Astrocyte (in vitro differentiated cells and primary cell): ENCODE data around the gene MBD3L4. TPM values are rescaled to one million over a fixed set of nuclear protein-coding genes. Genes with fewer than 3 reads are reported as not detected.

Experiments used
- DNase-seq: peaks from one replicate; pipeline ENCODE4 v3.0.0-alpha.2; 2010; ENCODE audit warnings: low read depth
- FAIRE-seq: peaks from 2 replicates; lab custom pipeline; 2011; peaks lifted over from hg19 to GRCh38; lab: Jason Lieb, UNC
- H2AFZ ChIP-seq: 2 replicates; pipeline ENCODE4 v1.6.0; 2012; ENCODE audit warnings: low read depth, low read length, inconsistent platforms
- H3K27ac ChIP-seq: 2 replicates; pipeline ENCODE4 v1.5.1; 2011; ENCODE audit warnings: low read depth, low read length, inconsistent platforms
- H3K27me3 ChIP-seq: 2 replicates; pipeline ENCODE4 v1.6.0; 2011; ENCODE audit warnings: low read length, inconsistent platforms; ENCODE audit not compliant: insufficient read depth
- H3K36me3 ChIP-seq: 2 replicates; pipeline ENCODE4 v1.5.1; 2011; ENCODE audit warnings: low read length, inconsistent platforms; ENCODE audit not compliant: insufficient read depth
- H3K4me1 ChIP-seq: 2 replicates; pipeline ENCODE4 v1.5.1; 2011; ENCODE audit warnings: low read length, inconsistent platforms; ENCODE audit not compliant: insufficient read depth
- H3K4me2 ChIP-seq: 2 replicates; pipeline ENCODE4 v1.6.0; 2012; ENCODE audit warnings: low read length, inconsistent platforms
- H3K4me3 ChIP-seq: 2 replicates; pipeline ENCODE4 v1.5.1; 2011; ENCODE audit warnings: low read depth, mild to moderate bottlenecking, low read length, inconsistent platforms; ENCODE audit not compliant: insufficient read depth
- H3K79me2 ChIP-seq: 2 replicates; pipeline ENCODE4 v1.6.0; 2012; ENCODE audit warnings: mild to moderate bottlenecking, low read length, inconsistent platforms; ENCODE audit not compliant: insufficient read depth
- H3K9ac ChIP-seq: 2 replicates; pipeline ENCODE4 v1.6.0; 2012; ENCODE audit warnings: mild to moderate bottlenecking, low read length, inconsistent platforms
- H3K9me3 ChIP-seq: 2 replicates; pipeline ENCODE4 v1.5.1; 2012; ENCODE audit warnings: low read depth, mild to moderate bottlenecking, low read length, inconsistent platforms; ENCODE audit not compliant: insufficient read depth
- H4K20me1 ChIP-seq: 2 replicates; pipeline ENCODE4 v1.6.0; 2012; ENCODE audit warnings: low read length, inconsistent platforms; ENCODE audit not compliant: insufficient read depth
- H3K27ac Mint-ChIP-seq: one replicate; pipeline ENCODE4 v1.8.0; 2021; ENCODE audit warnings: mild to moderate bottlenecking, mixed read lengths; ENCODE audit not compliant: unreplicated experiment
- H3K27me3 Mint-ChIP-seq: one replicate; pipeline ENCODE4 v1.8.0; 2021; ENCODE audit warnings: low read depth, mixed read lengths; ENCODE audit not compliant: unreplicated experiment
- H3K36me3 Mint-ChIP-seq: one replicate; pipeline ENCODE4 v1.8.0; 2021; ENCODE audit warnings: low read depth, mixed read lengths; ENCODE audit not compliant: unreplicated experiment
- H3K4me1 Mint-ChIP-seq: one replicate; pipeline ENCODE4 v1.8.0; 2021; ENCODE audit warnings: low read depth, mixed read lengths; ENCODE audit not compliant: unreplicated experiment
- H3K4me3 Mint-ChIP-seq: one replicate; pipeline ENCODE4 v1.8.0; 2021; ENCODE audit warnings: mild to moderate bottlenecking, moderate library complexity, mixed read lengths; ENCODE audit not compliant: unreplicated experiment
- H3K9me3 Mint-ChIP-seq: one replicate; pipeline ENCODE4 v1.8.0; 2021; ENCODE audit warnings: mild to moderate bottlenecking, mixed read lengths; ENCODE audit not compliant: unreplicated experiment
- EZH2 ChIP-seq: IDR thresholded peaks from 2 replicates; pipeline ENCODE4 v1.6.1; 2012; ENCODE audit warnings: mild to moderate bottlenecking, low read length, inconsistent platforms; ENCODE audit not compliant: insufficient read depth
- total RNA-seq: library from RNA; stranded (reverse); gene quantifications from 2 replicates; pipeline ENCODE4 v1.2.1, GENCODE V29; 2021
- TF ChIP-seq, protein P1 (sequence below): IDR thresholded peaks from 2 replicates; pipeline ENCODE4 v1.5.1; 2011; ENCODE audit warnings: low read depth, mild to moderate bottlenecking, inconsistent platforms, low read length, moderate library complexity; ENCODE audit not compliant: insufficient read depth

Gene MBD3L4
- total RNA-seq, 1 donor from 2014 or later: not detected

DNA sequence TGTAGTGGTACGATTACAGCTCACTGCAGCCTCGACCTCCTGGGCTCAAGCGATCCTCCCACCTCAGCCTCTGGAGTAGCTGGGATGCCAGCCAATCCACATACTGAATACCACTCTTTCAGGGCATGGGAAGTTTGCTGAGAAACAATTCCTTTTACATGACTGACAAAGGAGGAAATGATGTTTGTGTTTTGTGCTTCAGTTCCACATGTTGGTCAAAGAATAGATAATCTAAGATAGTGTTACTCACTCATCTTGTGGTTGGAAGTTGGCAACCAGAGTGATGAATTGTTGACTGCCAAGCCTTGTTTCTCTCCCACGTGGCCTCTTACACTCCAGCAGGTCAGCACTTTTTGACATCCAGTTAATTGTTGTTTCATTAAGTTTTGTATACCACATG lies 26.3 kb downstream of the MBD3L4 start:
- FAIRE-seq: no peak
- no peaks in the 10 kb centered on the region for H3K36me3 ChIP-seq
- no peaks in the 10 kb centered on the region for H3K36me3 Mint-ChIP-seq

DNA sequence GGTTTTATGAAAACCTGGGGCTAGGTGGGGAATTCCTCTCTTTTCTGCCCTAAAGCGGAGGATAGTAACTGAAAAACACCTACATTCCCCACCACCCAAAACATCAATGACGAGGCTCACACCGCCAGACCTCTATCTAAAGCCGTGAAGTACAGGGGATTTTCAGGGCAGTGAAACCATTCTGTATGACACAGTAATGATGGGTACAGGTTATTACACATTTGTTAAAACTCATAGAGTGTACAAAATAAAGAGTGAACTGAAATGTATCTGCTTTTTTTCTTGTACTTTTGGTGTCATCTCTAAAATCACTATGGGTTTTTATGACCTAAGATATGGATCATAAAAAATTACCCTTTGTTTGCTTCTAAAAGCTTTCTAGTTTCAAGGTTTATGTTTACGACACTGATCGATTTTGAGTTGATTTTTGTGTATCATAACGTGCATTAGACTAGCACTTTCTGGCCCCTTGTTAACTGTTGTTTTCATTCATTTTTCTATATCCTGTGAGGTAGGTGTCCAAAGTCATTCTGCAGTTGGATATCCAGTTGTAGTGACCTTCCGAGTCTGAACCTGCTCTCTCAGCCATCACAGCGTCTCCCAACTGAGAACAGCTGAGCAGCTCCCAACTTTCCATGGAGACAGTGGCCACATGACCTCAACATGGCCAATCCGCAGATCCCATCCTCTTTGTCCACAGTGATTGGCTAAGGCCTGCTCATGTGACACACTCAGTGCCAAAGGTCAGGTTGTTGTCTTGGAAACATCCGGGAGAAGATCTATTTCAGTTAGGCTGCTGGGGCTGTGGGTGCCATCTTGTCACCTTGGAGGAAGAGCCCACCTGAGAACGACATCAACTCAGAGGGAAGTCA lies 29.0 kb downstream of the MBD3L4 start:
- Histone ChIP-seq H2AFZ (no peak overlapping the region), H3K27me3 (no peaks in the 10 kb centered on the region), H3K9me3 (peaks cover 3% of the 10 kb centered on the region), H3K79me2 (no peaks in the 10 kb centered on the region), H4K20me1 (no peaks in the 10 kb centered on the region), H3K27ac (no peak overlapping the region), H3K4me3 (no peak overlapping the region), H3K4me2 (no peak overlapping the region), H3K36me3 (no peaks in the 10 kb centered on the region), H3K9ac (no peak overlapping the region), H3K4me1 (no peaks in the 10 kb centered on the region)
- TF ChIP-seq, protein P1, sequence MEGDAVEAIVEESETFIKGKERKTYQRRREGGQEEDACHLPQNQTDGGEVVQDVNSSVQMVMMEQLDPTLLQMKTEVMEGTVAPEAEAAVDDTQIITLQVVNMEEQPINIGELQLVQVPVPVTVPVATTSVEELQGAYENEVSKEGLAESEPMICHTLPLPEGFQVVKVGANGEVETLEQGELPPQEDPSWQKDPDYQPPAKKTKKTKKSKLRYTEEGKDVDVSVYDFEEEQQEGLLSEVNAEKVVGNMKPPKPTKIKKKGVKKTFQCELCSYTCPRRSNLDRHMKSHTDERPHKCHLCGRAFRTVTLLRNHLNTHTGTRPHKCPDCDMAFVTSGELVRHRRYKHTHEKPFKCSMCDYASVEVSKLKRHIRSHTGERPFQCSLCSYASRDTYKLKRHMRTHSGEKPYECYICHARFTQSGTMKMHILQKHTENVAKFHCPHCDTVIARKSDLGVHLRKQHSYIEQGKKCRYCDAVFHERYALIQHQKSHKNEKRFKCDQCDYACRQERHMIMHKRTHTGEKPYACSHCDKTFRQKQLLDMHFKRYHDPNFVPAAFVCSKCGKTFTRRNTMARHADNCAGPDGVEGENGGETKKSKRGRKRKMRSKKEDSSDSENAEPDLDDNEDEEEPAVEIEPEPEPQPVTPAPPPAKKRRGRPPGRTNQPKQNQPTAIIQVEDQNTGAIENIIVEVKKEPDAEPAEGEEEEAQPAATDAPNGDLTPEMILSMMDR: no peak
- TF ChIP-seq EZH2: no peak
- Mint-ChIP-seq H3K36me3 (no peaks in the 10 kb centered on the region), H3K27ac (no peak overlapping the region), H3K4me1 (no peaks in the 10 kb centered on the region), H3K4me3 (no peak overlapping the region), H3K27me3 (no peaks in the 10 kb centered on the region), H3K9me3 (peaks cover 12% of the 10 kb centered on the region)
- DNase-seq: no peak
- no peak for FAIRE-seq

More for the DNA sequence above, 26.3 kb downstream of the MBD3L4 start:
- H2AFZ ChIP-seq: no peak overlapping the region
- H3K9ac ChIP-seq: no peak overlapping the region
- H3K4me2 ChIP-seq: no peak overlapping the region
- H3K79me2 ChIP-seq: no peaks in the 10 kb centered on the region
- H3K4me1 ChIP-seq: no peaks in the 10 kb centered on the region
- no peaks in the 10 kb centered on the region for H3K27me3 ChIP-seq
- H3K27ac Mint-ChIP-seq: no peak overlapping the region
- no peak overlapping the region for H3K4me3 ChIP-seq
- no peaks in the 10 kb centered on the region for H3K27me3 Mint-ChIP-seq
- H3K9me3 ChIP-seq: peaks cover 3% of the 10 kb centered on the region
- no peak overlapping the region for H3K27ac ChIP-seq
- H3K4me1 Mint-ChIP-seq: no peaks in the 10 kb centered on the region
- DNase-seq: no peak
- H4K20me1 ChIP-seq: no peaks in the 10 kb centered on the region
- H3K4me3 Mint-ChIP-seq: no peak overlapping the region
- H3K9me3 Mint-ChIP-seq: peaks cover 9% of the 10 kb centered on the region
- TF ChIP-seq, protein P1: no peak
- TF ChIP-seq EZH2: no peak

DNA sequence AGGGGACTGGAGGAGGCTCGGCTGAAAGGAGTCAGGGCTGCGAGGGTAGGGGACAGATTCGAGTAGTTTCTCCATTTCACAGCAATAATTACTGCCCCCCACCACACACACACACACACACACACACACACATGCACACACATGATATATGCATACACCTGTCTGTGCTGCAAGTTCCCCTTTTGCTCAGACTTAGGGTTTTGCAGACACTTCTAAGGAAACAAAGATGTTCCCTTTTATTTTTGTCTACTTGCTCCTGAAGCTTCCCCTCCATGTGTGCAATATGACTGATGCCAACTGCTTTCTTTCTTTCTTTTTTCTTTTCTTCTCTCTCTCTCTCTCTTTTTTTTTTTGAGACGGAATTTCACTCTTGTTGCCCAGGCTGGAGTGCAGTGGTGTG lies 32.1 kb downstream of the MBD3L4 start:
- Mint-ChIP-seq H3K27me3 (no peaks in the 10 kb centered on the region), H3K36me3 (no peaks in the 10 kb centered on the region), H3K4me1 (no peaks in the 10 kb centered on the region), H3K4me3 (no peak overlapping the region), H3K9me3 (peaks cover 12% of the 10 kb centered on the region), H3K27ac (no peak overlapping the region)
- Histone ChIP-seq H3K4me2 (no peak overlapping the region), H3K27me3 (no peaks in the 10 kb centered on the region), H3K9me3 (peaks cover 3% of the 10 kb centered on the region), H3K36me3 (no peaks in the 10 kb centered on the region), H3K79me2 (no peaks in the 10 kb centered on the region), H4K20me1 (no peaks in the 10 kb centered on the region), H2AFZ (no peak overlapping the region), H3K9ac (no peak overlapping the region), H3K27ac (no peak overlapping the region), H3K4me3 (no peak overlapping the region), H3K4me1 (no peaks in the 10 kb centered on the region)
- TF ChIP-seq, protein P1: no peak
- TF ChIP-seq EZH2: no peak
- DNase-seq (no peak), FAIRE-seq (no peak)
